Chondrocyte (in vitro differentiated cells): ENCODE results near the gene TLR1. TPM values are rescaled to one million over a fixed set of nuclear protein-coding genes. Genes with fewer than 3 reads are reported as not detected.

Experiments used
- DNase-seq: peaks from one replicate; pipeline ENCODE4 v3.0.0; 2021; ENCODE audit warnings: mixed read lengths, low spot score
- H3K27ac Mint-ChIP-seq: one replicate; pipeline ENCODE4 v1.8.0; 2021; ENCODE audit warnings: mild to moderate bottlenecking, moderate library complexity, mixed read lengths; ENCODE audit not compliant: unreplicated experiment
- H3K27me3 Mint-ChIP-seq: 2 replicates; pipeline ENCODE4 v1.8.0; 2021; ENCODE audit warnings: low read depth, mixed read lengths
- H3K36me3 Mint-ChIP-seq: 2 replicates; pipeline ENCODE4 v1.8.0; 2021; ENCODE audit warnings: low read depth, mixed read lengths
- H3K4me1 Mint-ChIP-seq: 2 replicates; pipeline ENCODE4 v1.8.0; 2021; ENCODE audit warnings: low read depth, mild to moderate bottlenecking, mixed read lengths
- H3K4me3 Mint-ChIP-seq: one replicate; pipeline ENCODE4 v1.8.0; 2021; ENCODE audit warnings: mild to moderate bottlenecking, moderate library complexity, mixed read lengths; ENCODE audit not compliant: unreplicated experiment
- H3K9me3 Mint-ChIP-seq: 2 replicates; pipeline ENCODE4 v1.8.0; 2021; ENCODE audit warnings: low read depth, mixed read lengths
- total RNA-seq: library from RNA; stranded (reverse); gene quantifications from 3 replicates; pipeline ENCODE4 v1.2.1, GENCODE V29; 2021
- TF ChIP-seq, protein P1 (sequence below): fragments of 200-600 bp; sonication (generic); IDR thresholded peaks from 2 replicates; pipeline ENCODE4 v1.5.0; 2021; ENCODE audit warnings: antibody characterized with exemption, mild to moderate bottlenecking, moderate library complexity

TLR1 gene
- total RNA-seq, 1 donor from 2014 or later: 0.15 TPM

DNA sequence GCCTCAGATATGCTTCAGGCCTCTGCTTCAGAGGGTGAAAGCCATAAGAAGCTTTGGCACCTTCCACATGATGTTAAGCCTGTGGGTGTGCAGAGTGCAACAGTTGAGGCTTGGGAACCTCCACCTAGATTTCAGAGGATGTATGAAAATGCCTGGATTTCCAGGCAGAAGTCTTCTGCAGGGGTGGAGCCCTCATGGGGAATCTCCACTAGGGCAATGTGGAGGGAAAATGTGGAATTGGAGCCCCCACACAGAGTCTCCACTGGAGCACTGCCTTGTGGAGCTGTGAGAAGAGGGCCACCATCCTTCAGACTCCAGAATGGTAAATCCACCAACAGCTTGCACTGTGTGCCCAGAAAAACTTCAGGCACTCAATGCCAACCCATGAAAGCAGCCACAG, 57.0 kb downstream of the TLR1 start:
- no peaks in the 10 kb centered on the region for H3K27me3 Mint-ChIP-seq
- TF ChIP-seq, protein P1, sequence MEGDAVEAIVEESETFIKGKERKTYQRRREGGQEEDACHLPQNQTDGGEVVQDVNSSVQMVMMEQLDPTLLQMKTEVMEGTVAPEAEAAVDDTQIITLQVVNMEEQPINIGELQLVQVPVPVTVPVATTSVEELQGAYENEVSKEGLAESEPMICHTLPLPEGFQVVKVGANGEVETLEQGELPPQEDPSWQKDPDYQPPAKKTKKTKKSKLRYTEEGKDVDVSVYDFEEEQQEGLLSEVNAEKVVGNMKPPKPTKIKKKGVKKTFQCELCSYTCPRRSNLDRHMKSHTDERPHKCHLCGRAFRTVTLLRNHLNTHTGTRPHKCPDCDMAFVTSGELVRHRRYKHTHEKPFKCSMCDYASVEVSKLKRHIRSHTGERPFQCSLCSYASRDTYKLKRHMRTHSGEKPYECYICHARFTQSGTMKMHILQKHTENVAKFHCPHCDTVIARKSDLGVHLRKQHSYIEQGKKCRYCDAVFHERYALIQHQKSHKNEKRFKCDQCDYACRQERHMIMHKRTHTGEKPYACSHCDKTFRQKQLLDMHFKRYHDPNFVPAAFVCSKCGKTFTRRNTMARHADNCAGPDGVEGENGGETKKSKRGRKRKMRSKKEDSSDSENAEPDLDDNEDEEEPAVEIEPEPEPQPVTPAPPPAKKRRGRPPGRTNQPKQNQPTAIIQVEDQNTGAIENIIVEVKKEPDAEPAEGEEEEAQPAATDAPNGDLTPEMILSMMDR: no peak
- no peak overlapping the region for H3K27ac Mint-ChIP-seq
- peaks cover 8% of the 10 kb centered on the region for H3K4me1 Mint-ChIP-seq
- no peak overlapping the region for H3K4me3 Mint-ChIP-seq
- peaks cover 2% of the 10 kb centered on the region for H3K9me3 Mint-ChIP-seq
- H3K36me3 Mint-ChIP-seq: no peaks in the 10 kb centered on the region
- DNase-seq: no peak

Other genes starting within 250 kb of the TLR1 start
- 26.4 to 27.6 TPM (median 26.7 TPM) in 3 replicates for gene KLF3, start 140.6 kb downstream of the TLR1 start, total RNA-seq
- not detected in 3 replicates for gene TLR10, start 21.8 kb downstream of the TLR1 start, total RNA-seq
- gene TLR6, start 52.0 kb upstream of the TLR1 start, total RNA-seq: 2.0 to 2.9 TPM (median 2.6 TPM) in 3 replicates
- 223 to 245 TPM (median 230 TPM) in 3 replicates for gene FAM114A1, start 63.0 kb upstream of the TLR1 start, total RNA-seq
- gene TMEM156, start 227.6 kb upstream of the TLR1 start, total RNA-seq: 0.32 to 0.36 TPM in 2 of 3 replicates, not detected in the other